ENCODE data around the gene SYT7.

GRCh38 chr11:61625525-61625924, 44.6 kb upstream of the SYT7 start:
- TF ChIP-seq USF2 (IDR thresholded peaks at IDR 0.05; ENCODE audit: low read length), result no peak
- TF ChIP-seq CTCF (IDR thresholded peaks at IDR 0.05; ENCODE audit: control extremely low read depth in 1 of 3, insufficient read depth in 1 of 3, low read depth in 1 of 3, low read length in 3 of 3), result no peak
- no peak for TF ChIP-seq MAFK (IDR thresholded peaks at IDR 0.05; ENCODE audit: low read depth, low read length)
- no peak for TF ChIP-seq ATF3 (IDR thresholded peaks at IDR 0.05; ENCODE audit: insufficient read depth, low read depth, low read length)
- no peak for TF ChIP-seq JUND (IDR thresholded peaks at IDR 0.05; ENCODE audit: low read length)
- TF ChIP-seq RFX5 (IDR thresholded peaks at IDR 0.05; ENCODE audit: borderline replicate concordance, low read depth, low read length), result no peak
- no peak for TF ChIP-seq BACH1 (IDR thresholded peaks at IDR 0.05; ENCODE audit: low read length)
- no peak for TF ChIP-seq POLR2A (IDR thresholded peaks at IDR 0.05; ENCODE audit: control extremely low read depth in 1 of 2, low read depth in 2 of 2, low read length in 2 of 2)
- TF ChIP-seq RAD21 (IDR thresholded peaks at IDR 0.05 in 1 of 2, conservative IDR thresholded peaks at IDR 0.05 in 1 of 2; ENCODE audit: low read depth in 2 of 2, low read length in 2 of 2), result no peak
- TF ChIP-seq EZH2 (IDR thresholded peaks at IDR 0.05; ENCODE audit: low read depth, low read length, severe bottlenecking), result no peak
- TF ChIP-seq RXRA (IDR thresholded peaks at IDR 0.05; ENCODE audit: insufficient read depth, low read depth, low read length), result no peak

All from H1 (cell line).